ENCODE results near the gene MYRFL. TPM values are rescaled to one million over a fixed set of nuclear protein-coding genes. Genes with fewer than 3 reads are reported as not detected.

Gene MYRFL
- total RNA-seq, 1 donor from 2014 or later, result 0.13 TPM

GRCh38 chr12:69927164-69927563, 102.1 kb downstream of the MYRFL start:
- Histone ChIP-seq H3K36me3 (ENCODE audit: control insufficient read depth, insufficient read depth, low read length) (no peaks in the 10 kb centered on the region), H3K4me3 (ENCODE audit: low read depth, low read length) (no peak overlapping the region), H3K27me3 (ENCODE audit: control insufficient read depth, insufficient read depth, low read length) (no peaks in the 10 kb centered on the region)
- TF ChIP-seq CTCF (IDR thresholded peaks at IDR 0.05; ENCODE audit: insufficient read depth, low read length, poor library complexity, severe bottlenecking), result no peak
- DNase-seq (ENCODE audit: low read depth), result no peak

- no peak for TF ChIP-seq CTCF (IDR thresholded peaks at IDR 0.05; ENCODE audit: insufficient read depth, low read length, poor library complexity, severe bottlenecking)
- Histone ChIP-seq H3K27me3 (ENCODE audit: control insufficient read depth, insufficient read depth, low read length) (no peaks in the 10 kb centered on the region), H3K36me3 (ENCODE audit: control insufficient read depth, insufficient read depth, low read length) (no peaks in the 10 kb centered on the region), H3K4me3 (ENCODE audit: low read depth, low read length) (no peak overlapping the region)
- no peak for DNase-seq (ENCODE audit: low read depth)
Observed at GRCh38 chr12:69929125-69929524, 104.1 kb downstream of the MYRFL start.

DNA sequence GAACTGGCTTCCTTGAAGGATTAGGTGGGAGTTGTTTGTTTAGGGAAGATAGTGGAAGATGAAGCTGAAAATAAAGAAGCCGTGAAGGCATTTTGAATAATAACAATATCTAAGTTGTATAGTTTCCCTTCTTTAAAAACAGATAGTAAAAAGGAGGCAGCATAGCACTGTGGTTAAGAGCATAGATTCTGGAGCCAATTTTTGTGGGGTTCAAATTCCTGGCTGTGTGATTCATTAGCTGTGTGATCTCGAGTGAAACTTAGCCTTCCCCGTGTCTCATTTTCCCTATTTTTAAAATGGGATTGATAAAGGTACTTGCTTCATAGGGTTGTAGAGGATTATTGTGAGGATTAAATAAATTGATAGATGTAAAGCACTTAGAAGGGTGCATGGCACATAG, 104.5 kb downstream of the MYRFL start:
- no peaks in the 10 kb centered on the region for H3K36me3 ChIP-seq (ENCODE audit: control insufficient read depth, insufficient read depth, low read length)
- no peak for TF ChIP-seq CTCF (IDR thresholded peaks at IDR 0.05; ENCODE audit: insufficient read depth, low read length, poor library complexity, severe bottlenecking)
- DNase-seq (ENCODE audit: low read depth), result no peak
- no peak overlapping the region for H3K4me3 ChIP-seq (ENCODE audit: low read depth, low read length)
- no peaks in the 10 kb centered on the region for H3K27me3 ChIP-seq (ENCODE audit: control insufficient read depth, insufficient read depth, low read length)

DNA sequence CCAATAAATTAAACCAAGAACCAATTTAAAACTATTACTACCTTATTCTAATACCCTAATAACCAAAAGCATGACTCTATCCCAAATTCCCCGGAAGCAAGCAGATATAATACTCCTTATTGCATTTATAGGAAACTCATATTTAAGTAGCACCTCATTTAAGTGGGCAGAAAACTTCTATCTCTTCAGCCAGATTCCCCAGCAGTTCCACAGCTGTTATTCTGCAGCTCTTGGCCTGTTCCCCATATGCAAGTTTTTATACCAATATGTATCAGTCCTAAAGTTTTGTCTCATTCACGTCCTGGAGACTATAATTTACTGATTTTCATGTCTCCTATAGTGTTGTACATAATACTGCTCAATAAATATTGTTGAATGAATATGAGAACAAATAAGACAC, 106.5 kb downstream of the MYRFL start:
- no peak overlapping the region for H3K4me3 ChIP-seq (ENCODE audit: low read depth, low read length)
- DNase-seq (ENCODE audit: low read depth), result no peak
- TF ChIP-seq CTCF (IDR thresholded peaks at IDR 0.05; ENCODE audit: insufficient read depth, low read length, poor library complexity, severe bottlenecking), result no peak
- H3K36me3 ChIP-seq (ENCODE audit: control insufficient read depth, insufficient read depth, low read length), result no peaks in the 10 kb centered on the region
- no peaks in the 10 kb centered on the region for H3K27me3 ChIP-seq (ENCODE audit: control insufficient read depth, insufficient read depth, low read length)

DNA sequence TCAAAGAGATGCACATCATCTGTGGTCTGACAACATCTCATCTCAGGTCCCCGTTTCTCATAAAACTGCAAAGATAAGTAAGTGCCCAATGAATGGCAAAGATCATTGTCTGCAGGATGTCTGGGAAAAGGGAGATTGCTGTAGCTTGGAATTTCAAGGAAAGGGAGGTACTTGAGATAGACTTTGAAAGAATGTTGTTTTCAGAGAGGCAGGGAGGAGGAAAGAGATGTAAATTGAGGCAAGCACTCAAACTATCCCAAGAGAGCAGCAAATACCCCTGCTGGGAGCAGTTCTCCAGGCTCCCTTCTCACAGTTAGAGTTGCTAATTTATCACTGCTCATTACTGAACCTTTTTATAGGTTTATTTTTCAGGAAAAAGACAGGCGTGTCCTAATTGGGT, 107.1 kb downstream of the MYRFL start:
- DNase-seq (ENCODE audit: low read depth), result no peak
- TF ChIP-seq CTCF (IDR thresholded peaks at IDR 0.05; ENCODE audit: insufficient read depth, low read length, poor library complexity, severe bottlenecking), result no peak
- no peaks in the 10 kb centered on the region for H3K27me3 ChIP-seq (ENCODE audit: control insufficient read depth, insufficient read depth, low read length)
- no peak overlapping the region for H3K4me3 ChIP-seq (ENCODE audit: low read depth, low read length)
- H3K36me3 ChIP-seq (ENCODE audit: control insufficient read depth, insufficient read depth, low read length), result no peaks in the 10 kb centered on the region

- Histone ChIP-seq H3K36me3 (ENCODE audit: control insufficient read depth, insufficient read depth, low read length) (no peaks in the 10 kb centered on the region), H3K4me3 (ENCODE audit: low read depth, low read length) (no peak overlapping the region), H3K27me3 (ENCODE audit: control insufficient read depth, insufficient read depth, low read length) (no peaks in the 10 kb centered on the region)
- no peak for DNase-seq (ENCODE audit: low read depth)
- TF ChIP-seq CTCF (IDR thresholded peaks at IDR 0.05; ENCODE audit: insufficient read depth, low read length, poor library complexity, severe bottlenecking), result no peak
Observed at GRCh38 chr12:69932676-69933552, 107.9 kb downstream of the MYRFL start.

Measured in kidney epithelial cell (primary cell).